Smooth muscle cell of the coronary artery (primary cell): ENCODE data around the gene PF4V1. TPM values are rescaled to one million over a fixed set of nuclear protein-coding genes. Genes with fewer than 3 reads are reported as not detected.

Experiments
- total RNA-seq: library from RNA; depleted of rRNA; stranded (reverse); fragments of >200 nt; gene quantifications from 2 replicates; pipeline ENCODE4 v1.2.3, GENCODE V29; 2014; ENCODE audit warnings: low replicate concordance

The PF4V1 gene
- total RNA-seq, result 3.6 and 10.6 TPM in 2 replicates

GRCh38 chr4:73853246-73853704 is at the start of gene PF4V1:
Gene PF4V1, plus strand, starts transcription at chr4:73853296. Its CDS starts 67 bp downstream, at chr4:73853363.

GRCh38 chr4:73836373-73837279 is 16.5 kb upstream of the PF4V1 start, which contains the start of gene CXCL6:
Gene CXCL6, plus strand, starts transcription at chr4:73836678. Its CDS starts 73 bp downstream, at chr4:73836751.

GRCh38 chr4:73869130-73870055 is 16.3 kb downstream of the PF4V1 start, which contains the start of gene CXCL1:
Gene CXCL1, plus strand, starts transcription at chr4:73869393. Its CDS starts 78 bp downstream, at chr4:73869471.

Other genes with a start within 250 kb of the PF4V1 start
- not detected in 2 replicates for gene RASSF6, start 232.9 kb upstream of the PF4V1 start, total RNA-seq
- 214 TPM in 1 of 2 replicates, not detected in the other for gene CXCL8, start 112.7 kb upstream of the PF4V1 start, total RNA-seq
- gene CXCL6, start 16.6 kb upstream of the PF4V1 start, total RNA-seq, result 0.47 and 8.2 TPM in 2 replicates
- 9.9 and 26.6 TPM in 2 replicates for gene CXCL1, start 16.1 kb downstream of the PF4V1 start, total RNA-seq
- 0.15 TPM in 1 of 2 replicates, not detected in the other for gene PF4, start 128.7 kb downstream of the PF4V1 start, total RNA-seq
- not detected in 2 replicates for gene PPBP, start 134.9 kb downstream of the PF4V1 start, total RNA-seq
- gene CXCL5, start 145.4 kb downstream of the PF4V1 start, total RNA-seq, result 0.08 TPM in 1 of 2 replicates, not detected in the other
- 0.47 and 0.68 TPM in 2 replicates for gene CXCL3, start 185.4 kb downstream of the PF4V1 start, total RNA-seq
- 1.1 and 1.3 TPM in 2 replicates for gene CXCL2, start 245.9 kb downstream of the PF4V1 start, total RNA-seq